ENCODE measurements around the gene PCDHGA1. TPM values are rescaled to one million over a fixed set of nuclear protein-coding genes. Genes with fewer than 3 reads are reported as not detected.

PCDHGA1 gene
- total RNA-seq, 1 experiment from 2014 or later = 0.63 TPM

DNA sequence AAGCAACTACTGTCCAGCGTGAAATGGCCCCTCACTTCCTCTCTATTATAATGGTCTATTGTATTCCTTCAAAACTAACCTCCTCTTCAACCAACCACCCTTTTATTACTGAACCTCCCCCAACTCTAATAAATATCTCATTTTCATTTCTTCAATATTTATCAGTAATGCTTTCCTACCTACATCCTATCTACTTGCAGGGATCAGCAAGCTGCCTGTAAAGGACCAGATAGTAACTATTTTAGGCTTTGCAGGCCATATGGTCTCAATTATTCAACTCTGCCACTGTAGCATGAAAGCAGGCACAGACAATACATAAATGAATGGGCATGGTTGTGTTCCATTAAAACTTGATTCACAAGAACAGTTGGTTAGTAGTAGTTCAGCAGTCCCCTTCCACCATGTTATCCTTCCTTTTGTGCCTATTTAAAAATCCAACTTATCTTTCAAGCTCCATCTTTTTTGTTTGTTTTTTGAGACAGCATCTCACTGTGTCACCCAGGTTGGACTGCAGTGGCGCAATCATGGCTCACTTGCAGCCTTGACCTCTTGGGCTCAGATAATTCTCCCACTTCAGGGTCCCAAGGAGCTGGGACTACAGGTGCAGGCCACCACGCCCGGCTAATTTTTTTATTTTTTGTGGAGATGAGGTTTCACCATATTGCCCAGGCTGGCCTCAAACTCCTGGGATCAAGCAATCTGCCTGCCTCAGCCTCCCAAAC lies 204.3 kb downstream of the PCDHGA1 start:
- H3K4me2 ChIP-seq (ENCODE audit: insufficient read depth, insufficient read length, low read length) = no peak overlapping the region
- H3K4me1 ChIP-seq (ENCODE audit: insufficient read depth, low read length) = no peaks in the 10 kb centered on the region
- H3K27ac ChIP-seq (ENCODE audit: insufficient read length, low read depth, low read length) = no peak overlapping the region
- no peak overlapping the region for H4K5ac ChIP-seq (ENCODE audit: insufficient read length, low read depth, low read length)
- no peak for TF ChIP-seq CTCF (conservative IDR thresholded peaks at IDR 0.05)
- H3K36me3 Mint-ChIP-seq (ENCODE audit: insufficient read depth in 1 of 3, low read depth in 3 of 3) = peaks cover 8 to 17% (median 14%) of the 10 kb centered on the region in 3 experiments; a peak in 6 of 7 replicates
- H2BK15ac ChIP-seq (ENCODE audit: low read depth, low read length) = no peak overlapping the region
- no peak overlapping the region for H2AFZ ChIP-seq (ENCODE audit: low read length)
- H3K23me2 ChIP-seq (ENCODE audit: insufficient read length, low read depth, low read length, poor library complexity, severe bottlenecking) = no peaks in the 10 kb centered on the region
- no peak overlapping the region for H2AK5ac ChIP-seq (ENCODE audit: insufficient read length, low read length)
- H3K27ac Mint-ChIP-seq = no peak overlapping the region
- H3K9me3 ChIP-seq (ENCODE audit: control insufficient read depth, low read depth, low read length) = no peaks in the 10 kb centered on the region
- no peaks in the 10 kb centered on the region for H3K4me1 Mint-ChIP-seq
- no peak overlapping the region for H3K9ac ChIP-seq (ENCODE audit: extremely low read depth, insufficient read length, low read length)
- no peaks in the 10 kb centered on the region for H3K27me3 ChIP-seq (ENCODE audit: insufficient read depth, low read length)
- H3K9me3 Mint-ChIP-seq = no peaks in the 10 kb centered on the region; a peak in 1 of 5 replicates
- DNase-seq = no peak
- no peak overlapping the region for H4K91ac ChIP-seq (ENCODE audit: insufficient read length, low read depth, low read length)
- H3K18ac ChIP-seq (ENCODE audit: insufficient read length, low read depth, low read length) = no peak overlapping the region
- H3K79me1 ChIP-seq (ENCODE audit: insufficient read depth, low read depth, low read length, poor library complexity, severe bottlenecking) = no peaks in the 10 kb centered on the region
- no peak overlapping the region for H2BK12ac ChIP-seq (ENCODE audit: insufficient read length, low read depth, low read length)
- no peaks in the 10 kb centered on the region for H4K20me1 ChIP-seq (ENCODE audit: control insufficient read depth, insufficient read depth, insufficient read length)
- H3K27me3 Mint-ChIP-seq (ENCODE audit: low read depth) = no peaks in the 10 kb centered on the region
- no peak overlapping the region for H2BK5ac ChIP-seq (ENCODE audit: insufficient read length, low read length)
- H2BK20ac ChIP-seq (ENCODE audit: low read depth, low read length, poor library complexity, severe bottlenecking) = no peak overlapping the region
- H3T11ph ChIP-seq (ENCODE audit: low read length) = no peak overlapping the region
- no peak overlapping the region for H3K4me3 Mint-ChIP-seq
- no peak overlapping the region for H3K14ac ChIP-seq (ENCODE audit: insufficient read depth, low read length)
- H2BK120ac ChIP-seq (ENCODE audit: low read depth, low read length, poor library complexity, severe bottlenecking) = no peak overlapping the region
- no peak overlapping the region for H3K4ac ChIP-seq (ENCODE audit: low read depth, low read length)
- H3K23ac ChIP-seq (ENCODE audit: insufficient read length, low read depth, low read length) = no peak overlapping the region
- H3K56ac ChIP-seq (ENCODE audit: insufficient read length, low read depth, low read length) = no peak overlapping the region
- no peaks in the 10 kb centered on the region for H3K79me2 ChIP-seq (ENCODE audit: insufficient read depth, low read length)
- H4K8ac ChIP-seq (replicated peaks; ENCODE audit: insufficient read length, low read depth, low read length) = no peak overlapping the region
- WGBS (ENCODE audit: extremely low coverage, insufficient read length, low lambda C conversion rate) = no CpG with 5 or more reads among the region's 4 CpGs
